A549 (cell line): ENCODE results near the gene POLR1D. TPM values are rescaled to one million over a fixed set of nuclear protein-coding genes. Genes with fewer than 3 reads are reported as not detected.

Experiments
- ATAC-seq, 2 experiments: fragments of 200-7000 bp in 1 of 2; fragments of >200 bp in 1 of 2; cut with Nextera tagmentation in 1 of 2; cut with Tn5 transposase in 1 of 2; 3 replicates each; pipeline versions ENCODE4 v1.8.0 to v1.9.1; 2018 to 2020; ENCODE audit warnings: mild to moderate bottlenecking in 1 of 2, moderate library complexity in 1 of 2
- CTCF ChIA-PET: fragments of 300-600 bp; sonication (Branson Sonifier 250); formaldehyde crosslinking; extraction: SDS; loops from one replicate; lab custom pipeline; 2021; ENCODE audit warnings: antibody characterized with exemption, inconsistent platforms; lab: Yijun Ruan, JAX
- POLR2A ChIA-PET: fragments of 350-600 bp; formaldehyde crosslinking; extraction: SDS; loops from one replicate; lab custom pipeline; 2021; ENCODE audit warnings: antibody characterized with exemption, inconsistent platforms; lab: Yijun Ruan, JAX
- DNase-seq, 2 experiments: peaks; one replicate each; pipeline versions ENCODE4 v3.0.0 to v3.0.0-alpha.2; 2011 to 2016; ENCODE audit warnings: low read depth in 1 of 2, low spot score in 1 of 2
- FAIRE-seq: peaks from 2 replicates; lab custom pipeline; 2011; peaks lifted over from hg19 to GRCh38; lab: Jason Lieb, UNC
- H3K27ac ChIP-seq, 2 experiments: fragments of >200 bp; sonication (Bioruptor Twin); formaldehyde crosslinking; 3 replicates each; pipeline ENCODE4 v1.5.1; 2016 to 2017
- H3K4me1 ChIP-seq: fragments of >200 bp; sonication (Bioruptor Twin); formaldehyde crosslinking; 3 replicates; pipeline ENCODE4 v1.6.1; 2016
- H3K4me2 ChIP-seq: fragments of >200 bp; sonication (Bioruptor Twin); formaldehyde crosslinking; 3 replicates; pipeline ENCODE4 v1.6.1; 2016
- H3K4me3 ChIP-seq: fragments of >200 bp; sonication (Bioruptor Twin); formaldehyde crosslinking; 3 replicates; pipeline ENCODE4 v1.5.1; 2016
- H3K9me3 ChIP-seq: fragments of >200 bp; sonication (Bioruptor Twin); formaldehyde crosslinking; 3 replicates; pipeline ENCODE4 v1.6.1; 2016
- BCL3 ChIP-seq: fragments of >200 bp; sonication (Bioruptor Twin); formaldehyde crosslinking; IDR thresholded peaks from 3 replicates; pipeline ENCODE4 v1.6.1; 2016
- CBX2 ChIP-seq: fragments of 200-600 bp; sonication (generic); IDR thresholded peaks from 2 replicates; pipeline ENCODE4 v1.6.1; 2016; ENCODE audit warnings: low read depth, mild to moderate bottlenecking, borderline replicate concordance
- CBX8 ChIP-seq: fragments of 200-600 bp; sonication (generic); IDR thresholded peaks from 2 replicates; pipeline ENCODE4 v1.6.1; 2016
- CHD2 ChIP-seq: fragments of 150-350 bp; IDR thresholded peaks from 2 replicates; pipeline ENCODE4 v1.6.1; 2014; ENCODE audit warnings: low read length; ENCODE audit not compliant: partially characterized antibody
- CTCF ChIP-seq: fragments of >200 bp; sonication (Bioruptor Twin); formaldehyde crosslinking; IDR thresholded peaks from 3 replicates; pipeline ENCODE4 v1.5.1; 2016
- E2F6 ChIP-seq: IDR thresholded peaks from 2 replicates; pipeline ENCODE4 v1.6.1; 2012; ENCODE audit warnings: low read depth, borderline replicate concordance
- EHF ChIP-seq: fragments of 250-450 bp; sonication (Bioruptor Pico); IDR thresholded peaks from 2 replicates; pipeline ENCODE4 v1.5.0; 2020; ENCODE audit warnings: mild to moderate bottlenecking
- EHMT2 ChIP-seq: fragments of 200-600 bp; sonication (generic); IDR thresholded peaks from 2 replicates; pipeline ENCODE4 v1.6.1; 2016; ENCODE audit warnings: antibody characterized with exemption, low read depth, mild to moderate bottlenecking, moderate library complexity
- ESRRA ChIP-seq: fragments of 150-350 bp; IDR thresholded peaks from 2 replicates; pipeline ENCODE4 v1.6.1; 2014; ENCODE audit warnings: mild to moderate bottlenecking, low read length, borderline replicate concordance
- GATA3 ChIP-seq: IDR thresholded peaks from 2 replicates; pipeline ENCODE4 v1.6.1; 2012; ENCODE audit warnings: borderline replicate concordance
- HES2 ChIP-seq: fragments of >200 bp; sonication (Bioruptor Twin); formaldehyde crosslinking; IDR thresholded peaks from 2 replicates; pipeline ENCODE4 v1.6.1; 2016
- KDM5A ChIP-seq: fragments of 200-600 bp; sonication (generic); IDR thresholded peaks from 2 replicates; pipeline ENCODE4 v1.6.1; 2016; ENCODE audit warnings: antibody characterized with exemption, mild to moderate bottlenecking
- MAZ ChIP-seq: fragments of 150-350 bp; IDR thresholded peaks from 2 replicates; pipeline ENCODE4 v1.6.1; 2014; ENCODE audit warnings: antibody characterized with exemption, low read depth, low read length, borderline replicate concordance
- MYC ChIP-seq: IDR thresholded peaks from 2 replicates; pipeline ENCODE4 v1.6.1; 2012; ENCODE audit warnings: mild to moderate bottlenecking, inconsistent platforms, low read length, improper control_type of control experiment, borderline replicate concordance
- NPAS2 ChIP-seq: fragments of 250-450 bp; sonication (Bioruptor Pico); IDR thresholded peaks from 2 replicates; pipeline ENCODE4 v1.8.0; 2022; ENCODE audit warnings: mild to moderate bottlenecking, moderate library complexity, borderline replicate concordance
- NR3C1 ChIP-seq: fragments of >200 bp; sonication (Bioruptor Twin); formaldehyde crosslinking; IDR thresholded peaks from 3 replicates; pipeline ENCODE4 v1.6.1; 2017
- POLR2AphosphoS2 ChIP-seq: conservative IDR thresholded peaks from 2 replicates; pipeline ENCODE4 v1.6.1; 2012; ENCODE audit warnings: low read length, improper control_type of control experiment, inconsistent platforms
- RAD21 ChIP-seq, 2 experiments: fragments of >200 bp in 1 of 2; sonication (Bioruptor Twin) in 1 of 2; formaldehyde crosslinking in 1 of 2; IDR thresholded peaks in 1 of 2; conservative IDR thresholded peaks in 1 of 2; 2 replicates in 1 of 2; 3 replicates in 1 of 2; pipeline ENCODE4 v1.6.1; 2012 to 2018; ENCODE audit warnings: inconsistent platforms in 1 of 2
- RARB ChIP-seq: fragments of 250-450 bp; sonication (Bioruptor Pico); IDR thresholded peaks from 2 replicates; pipeline ENCODE4 v1.8.0; 2021; ENCODE audit warnings: mild to moderate bottlenecking, moderate library complexity
- RCOR1 ChIP-seq: fragments of 150-350 bp; IDR thresholded peaks from 2 replicates; pipeline ENCODE4 v1.6.1; 2014; ENCODE audit warnings: antibody characterized with exemption, low read length, low read depth
- RNF2 ChIP-seq: fragments of 200-600 bp; sonication (generic); IDR thresholded peaks from 2 replicates; pipeline ENCODE4 v1.6.1; 2016; ENCODE audit warnings: low read depth, mild to moderate bottlenecking, antibody characterized with exemption, moderate library complexity, borderline replicate concordance
- SMC3 ChIP-seq: fragments of >200 bp; sonication (Bioruptor Twin); formaldehyde crosslinking; IDR thresholded peaks from 3 replicates; pipeline ENCODE4 v1.6.1; 2018; ENCODE audit warnings: inconsistent platforms
- TFCP2L1 ChIP-seq: fragments of 250-450 bp; sonication (Bioruptor Pico); IDR thresholded peaks from 2 replicates; pipeline ENCODE4 v1.5.0; 2021; ENCODE audit warnings: mild to moderate bottlenecking
- TP53 ChIP-seq: fragments of 250-450 bp; sonication (Bioruptor Pico); IDR thresholded peaks from 2 replicates; pipeline ENCODE4 v1.5.0; 2021; ENCODE audit warnings: mild to moderate bottlenecking, moderate library complexity
- USF2 ChIP-seq: fragments of 450-650 bp; IDR thresholded peaks from 2 replicates; pipeline ENCODE4 v1.6.1; 2014; ENCODE audit warnings: antibody characterized with exemption
- ZC3H11A ChIP-seq: fragments of 450-650 bp; IDR thresholded peaks from 2 replicates; pipeline ENCODE4 v1.6.1; 2014; ENCODE audit warnings: antibody characterized with exemption, mild to moderate bottlenecking
- ZFP36 ChIP-seq: fragments of 450-650 bp; IDR thresholded peaks from 2 replicates; pipeline ENCODE4 v1.6.1; 2014; ENCODE audit warnings: borderline replicate concordance; ENCODE audit not compliant: partially characterized antibody
- ZNF302 ChIP-seq: fragments of 250-450 bp; sonication (Bioruptor Pico); IDR thresholded peaks from 2 replicates; pipeline ENCODE4 v1.9.0; 2021; ENCODE audit warnings: inconsistent platforms, mild to moderate bottlenecking, moderate library complexity
- WGBS: methylation state at CpG from one replicate; pipeline ENCODE4 v1.1.6; 2017; ENCODE audit errors: missing lambda C conversion rate; 5-methylcytosine and 5-hydroxymethylcytosine counted together
- polyA plus RNA-seq, 4 experiments: library from polyadenylated mRNA; depleted of rRNA in 3 of 4; stranded (reverse); fragments of >200 nt; fragmentation: RNase III in 1 of 4; extraction: RNeasy Plus Mini Kit Qiagen cat#74134 plus additional on column Dnase treatment in 1 of 4; gene quantifications; 2 replicates in 3 of 4; 3 replicates in 1 of 4; pipeline ENCODE4 v1.2.3, GENCODE V29; 2011 to 2017

Gene POLR1D
- polyA plus RNA-seq, 2 of the 4 experiments (the other 2 are of a cell fraction), result 110 to 161 TPM

- ATAC-seq, result no peak
- TF ChIP-seq TFCP2L1 (CRISPR knock-in tag), result no peak
- no peak for TF ChIP-seq EHMT2
- TF ChIP-seq CBX2, result no peak
- no peak for TF ChIP-seq E2F6
- no peak for TF ChIP-seq SMC3
- no peak for TF ChIP-seq USF2
- no peak for TF ChIP-seq RNF2
- TF ChIP-seq HES2, result no peak
- TF ChIP-seq GATA3, result no peak
- no peak for TF ChIP-seq ESRRA
- no peaks in the 10 kb centered on the region for H3K9me3 ChIP-seq
- DNase-seq, result no peak
- no peak for FAIRE-seq
- no peak overlapping the region for H3K4me3 ChIP-seq
- peaks cover 7% of the 10 kb centered on the region for H3K4me1 ChIP-seq
- WGBS, result 46% methylated on average over 4 of the region's 4 CpGs
- CTCF ChIA-PET, result no interaction called here
- POLR2A ChIA-PET, result no interaction called here
- no peak overlapping the region for H3K4me2 ChIP-seq
- no peak overlapping the region for H3K27ac ChIP-seq
Observed at GRCh38 chr13:27583645-27584044, 38.0 kb upstream of the POLR1D start.

GRCh38 chr13:27587095-27587746 is 34.5 kb upstream of the POLR1D start:
- FAIRE-seq, result no peak
- POLR2A ChIA-PET, result no interaction called here

GRCh38 chr13:27588405-27588804 is 33.3 kb upstream of the POLR1D start:
- no peaks in the 10 kb centered on the region for H3K9me3 ChIP-seq
- ATAC-seq (no peak), FAIRE-seq (no peak), DNase-seq (no peak)
- WGBS, result 80% methylated on average over 1 of the region's 1 CpG
- H3K27ac ChIP-seq, result no peak overlapping the region
- ChIA-PET CTCF (no interaction called here), POLR2A (no interaction called here)
- no peak overlapping the region for H3K4me2 ChIP-seq
- no peaks in the 10 kb centered on the region for H3K4me1 ChIP-seq
- H3K4me3 ChIP-seq, result no peak overlapping the region
- TF ChIP-seq RNF2, result no peak
- no peak for TF ChIP-seq POLR2AphosphoS2
- TF ChIP-seq SMC3, result no peak
- TF ChIP-seq MYC, result no peak
- TF ChIP-seq RCOR1, result no peak
- TF ChIP-seq MAZ, result no peak
- no peak for TF ChIP-seq CTCF
- TF ChIP-seq E2F6, result no peak
- TF ChIP-seq KDM5A, result no peak
- no peak for TF ChIP-seq NPAS2
- TF ChIP-seq TP53 (CRISPR knock-in tag), result no peak
- TF ChIP-seq USF2, result no peak
- TF ChIP-seq EHF (CRISPR knock-in tag), result no peak
- TF ChIP-seq ZC3H11A, result no peak

More at GRCh38 chr13:27587095-27587746, 34.5 kb upstream of the POLR1D start:
- CTCF ChIA-PET, result interaction anchor here (0.8 kb wide), 1 partner anchor 64 kb away, joined by 4 read pairs; no protein-coding TSS in a partner anchor
- no peak for ATAC-seq
- H3K4me3 ChIP-seq, result no peak overlapping the region
- H3K27ac ChIP-seq, result no peak overlapping the region
- no peak for DNase-seq
- 95% methylated on average over 5 of the region's 5 CpGs for WGBS
- no peaks in the 10 kb centered on the region for H3K4me1 ChIP-seq
- H3K9me3 ChIP-seq, result no peaks in the 10 kb centered on the region
- H3K4me2 ChIP-seq, result no peak overlapping the region
- TF ChIP-seq RARB (CRISPR knock-in tag) (no peak), ESRRA (no peak), BCL3 (no peak), ZFP36 (no peak), CBX2 (no peak), ZNF302 (CRISPR knock-in tag) (no peak), RAD21 (conservative IDR thresholded peaks at IDR 0.05 in 1 of 2, IDR thresholded peaks at IDR 0.05 in 1 of 2) (no peak), EHMT2 (no peak), NR3C1 (no peak), KDM5A (no peak), POLR2AphosphoS2 (no peak), CHD2 (no peak), CBX8 (no peak)
